ENCODE data around the gene UBA1.

The UBA1 gene

DNA sequence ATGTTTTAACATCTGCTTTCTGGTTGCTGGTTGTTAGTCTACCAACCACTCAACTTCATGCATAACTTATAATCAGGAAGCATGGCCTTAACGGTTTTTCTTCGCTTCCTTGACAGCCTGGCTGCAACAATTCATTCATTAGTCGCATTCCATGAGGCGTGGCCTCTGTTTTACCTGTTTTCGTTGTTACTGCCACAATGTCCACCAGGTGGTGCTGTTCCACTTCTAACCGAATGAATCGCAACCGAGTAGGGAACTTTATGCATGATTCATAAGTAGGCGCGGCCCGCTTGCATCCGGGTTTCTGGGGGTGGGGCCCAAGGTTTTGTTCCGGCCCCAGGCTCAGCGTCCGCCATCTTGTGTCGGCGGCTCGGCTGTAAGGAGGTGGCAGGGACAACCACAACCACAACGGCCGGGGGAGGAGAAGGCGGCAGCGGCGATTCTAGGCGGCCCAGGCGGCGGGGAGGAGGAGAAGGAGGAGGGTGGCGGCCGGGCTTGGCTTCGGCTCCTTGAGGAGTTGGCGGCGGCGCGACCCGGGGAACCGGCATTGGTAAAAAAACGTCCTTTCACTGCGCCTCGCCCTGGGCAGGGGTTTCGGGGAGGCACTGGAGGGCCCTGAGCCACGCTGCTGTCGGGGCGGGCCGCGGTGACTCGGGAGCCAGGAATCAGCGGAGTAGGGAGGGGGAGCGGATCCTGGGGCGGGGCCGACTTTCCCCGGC lies at the start of gene UBA1:
Gene UBA1, plus strand, starts transcription at position 355 of the 719 bp plus-strand sequence. CDS start 4,974 bp downstream, outside the sequence.
- Histone ChIP-seq H3K4me3 (peak within 1 kb of the TSS; percentile 57 to 78 (median 76)), H3K27ac (peak within 1 kb of the TSS; percentile 73 to 99 (median 96))

DNA sequence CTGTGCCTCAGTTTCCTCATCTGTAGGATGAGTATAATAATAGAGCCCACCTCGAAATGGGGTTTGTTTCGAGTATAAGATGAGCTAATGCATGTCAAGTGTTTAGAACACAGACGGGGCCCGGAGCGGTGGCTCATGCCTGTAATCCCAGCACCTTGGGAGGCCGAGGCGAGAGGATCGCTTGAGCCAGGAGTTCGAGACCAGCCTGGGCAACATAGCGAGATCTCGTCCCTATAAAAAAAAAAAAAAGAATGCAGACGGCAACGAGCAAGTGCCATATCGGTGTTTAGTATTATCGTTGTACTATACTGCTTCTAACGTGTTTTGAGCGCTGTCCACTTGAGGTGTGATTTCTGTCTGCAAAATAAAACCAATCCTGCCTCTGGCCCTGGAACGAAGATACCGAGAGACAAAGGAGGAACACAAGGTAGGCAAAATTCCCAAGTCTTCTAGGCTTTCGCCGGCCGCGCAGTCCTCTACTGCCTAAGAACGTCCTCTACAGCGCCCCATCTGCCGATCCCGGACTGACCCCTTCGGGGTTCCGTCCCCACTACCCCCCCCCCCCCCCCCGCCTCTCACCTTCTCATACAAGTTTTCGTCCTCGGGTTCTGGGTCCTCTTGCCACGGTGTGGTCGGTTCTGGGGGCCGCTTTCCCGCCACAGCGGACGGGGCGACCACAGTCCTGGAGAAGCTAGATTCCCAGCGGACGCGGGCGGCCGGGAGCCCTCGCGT lies 49.6 kb upstream of the UBA1 start:
- peak overlapping the region; percentile 46 to 68 (median 56) for H3K4me3 ChIP-seq
- H3K27ac ChIP-seq: peak overlapping the region; percentile 53 to 95 (median 90)

DNA sequence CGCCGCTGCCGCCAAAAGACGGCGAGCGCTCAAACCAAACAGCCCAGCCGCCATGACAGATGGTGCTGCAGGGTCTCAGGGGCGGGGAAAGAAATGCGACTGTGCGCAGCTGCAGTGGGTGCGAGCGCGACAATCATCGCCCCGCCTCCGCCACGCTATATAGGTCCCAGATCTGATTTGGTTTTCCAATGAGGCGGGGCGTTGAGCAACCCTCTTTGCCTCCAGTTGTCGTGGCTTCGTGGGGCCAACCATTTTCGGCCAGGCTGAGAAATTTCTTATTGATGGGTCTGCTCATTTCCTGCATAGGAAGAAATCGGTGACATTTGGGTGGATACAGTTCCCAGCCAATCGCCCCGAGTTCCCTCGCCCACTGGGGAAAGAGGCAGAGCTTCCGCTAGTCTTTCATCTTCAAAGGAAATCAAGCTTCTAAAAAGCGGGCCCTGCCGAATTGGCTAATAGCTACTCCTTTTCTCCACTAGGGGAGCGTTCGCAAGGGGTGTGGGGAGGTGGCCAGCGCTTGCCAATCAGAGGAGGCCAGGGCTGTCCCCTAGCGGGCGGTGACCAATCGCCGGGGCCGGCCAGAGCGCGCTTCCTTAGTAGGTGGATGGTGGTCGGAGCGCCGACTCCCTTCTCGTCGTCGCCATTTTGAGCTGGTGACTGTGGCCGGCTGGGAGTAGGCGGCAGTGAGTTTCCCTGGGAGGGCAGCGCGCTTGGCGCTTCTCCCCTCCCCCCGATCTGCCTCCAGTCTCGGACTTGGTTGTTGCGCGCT lies 48.8 kb upstream of the UBA1 start, which contains the start of the genes NDUFB11 and RBM10:
Gene NDUFB11, minus strand, starts transcription at position 77 of the 769 bp plus-strand sequence. Its CDS starts 23 bp downstream, at position 54.
Gene RBM10, plus strand, starts transcription at position 596 of the 769 bp plus-strand sequence. CDS start 2,261 bp downstream, outside the sequence.
- H3K4me3 ChIP-seq: peak within 1 kb of the TSS; percentile 46 to 68 (median 56)
- peak within 1 kb of the TSS; percentile 62 to 95 (median 90) for H3K27ac ChIP-seq

DNA sequence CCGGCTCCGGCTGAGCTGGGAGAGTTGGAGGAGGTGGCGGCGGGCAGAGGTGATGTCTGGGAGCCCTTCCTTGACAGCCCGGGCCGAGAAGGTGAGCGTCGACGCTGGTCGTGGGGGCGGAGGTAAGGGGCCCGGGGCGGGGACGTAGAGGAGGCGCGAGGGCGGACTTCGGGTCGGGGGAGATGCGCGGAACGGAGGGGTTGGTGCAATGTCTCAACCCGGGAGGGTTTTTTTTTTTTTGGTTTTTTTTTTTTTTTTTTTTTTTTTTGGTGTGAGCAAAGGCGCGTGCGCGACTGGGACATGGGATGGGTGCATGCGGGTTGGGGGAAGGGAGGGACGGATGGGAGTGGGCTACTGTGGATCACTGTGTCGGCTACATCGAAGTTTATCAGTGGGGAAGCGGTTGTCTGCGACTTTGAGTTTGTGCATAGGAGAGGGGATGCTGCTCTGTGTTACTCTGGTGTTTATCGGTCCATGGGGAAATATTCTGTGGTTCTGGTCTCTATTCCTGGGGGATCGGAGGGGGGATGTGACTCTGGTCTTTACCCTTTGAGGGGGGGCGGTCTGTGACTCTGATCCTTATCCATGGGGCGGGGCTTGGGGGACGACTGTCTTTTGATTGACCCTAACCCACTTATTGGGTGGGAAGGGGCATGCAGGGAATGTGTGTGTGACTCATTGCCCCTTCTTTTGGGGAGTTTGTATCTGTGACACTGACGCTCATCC lies 48.1 kb upstream of the UBA1 start:
- H3K27ac ChIP-seq: peak overlapping the region; percentile 62 to 95 (median 90)
- peak overlapping the region; percentile 46 to 68 (median 56) for H3K4me3 ChIP-seq

DNA sequence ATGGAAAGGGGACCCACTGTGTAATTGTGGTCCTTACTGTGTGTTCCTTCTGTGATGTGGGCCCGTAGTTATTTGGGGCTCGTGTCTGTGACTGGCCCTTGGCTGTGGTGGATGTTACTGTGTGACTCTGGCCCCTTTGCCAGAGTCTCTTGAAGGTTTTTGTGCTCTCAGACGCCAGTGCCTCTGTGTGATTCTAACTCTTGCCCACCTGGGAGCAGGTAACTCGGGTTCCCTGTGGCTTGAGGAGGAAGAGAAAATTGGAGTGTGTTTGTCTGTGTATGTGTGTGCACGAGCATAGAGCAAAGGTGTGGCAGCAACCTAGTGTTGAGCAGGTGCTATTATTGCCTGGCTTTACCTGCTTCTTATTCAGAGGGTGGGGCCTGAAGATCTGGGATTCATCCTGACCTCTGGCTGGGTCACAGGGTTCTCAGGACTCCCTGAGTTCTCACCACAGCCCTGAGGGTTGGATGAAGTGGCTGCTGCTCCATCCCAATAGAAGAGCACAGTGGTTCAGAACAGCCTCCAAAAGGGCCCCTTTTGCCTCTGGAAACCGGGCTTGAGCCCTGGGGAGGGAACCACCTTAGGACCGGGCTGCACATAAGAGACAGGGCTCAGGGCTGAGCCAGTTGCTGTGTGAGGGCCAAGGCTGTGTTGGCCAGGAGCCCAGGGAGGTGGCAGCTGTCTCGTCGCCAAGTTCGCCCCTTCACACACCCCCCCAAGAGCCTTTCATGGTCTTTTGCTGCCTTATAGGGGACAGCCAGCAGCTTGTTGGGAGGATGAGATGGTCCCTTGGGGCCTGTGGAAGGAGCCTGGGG lies 47.3 kb upstream of the UBA1 start:
- Histone ChIP-seq H3K4me3 (peak overlapping the region; percentile 46 to 68 (median 56)), H3K27ac (peak overlapping the region in 18 of 21 experiments; percentile 29 to 95 (median 91))

DNA sequence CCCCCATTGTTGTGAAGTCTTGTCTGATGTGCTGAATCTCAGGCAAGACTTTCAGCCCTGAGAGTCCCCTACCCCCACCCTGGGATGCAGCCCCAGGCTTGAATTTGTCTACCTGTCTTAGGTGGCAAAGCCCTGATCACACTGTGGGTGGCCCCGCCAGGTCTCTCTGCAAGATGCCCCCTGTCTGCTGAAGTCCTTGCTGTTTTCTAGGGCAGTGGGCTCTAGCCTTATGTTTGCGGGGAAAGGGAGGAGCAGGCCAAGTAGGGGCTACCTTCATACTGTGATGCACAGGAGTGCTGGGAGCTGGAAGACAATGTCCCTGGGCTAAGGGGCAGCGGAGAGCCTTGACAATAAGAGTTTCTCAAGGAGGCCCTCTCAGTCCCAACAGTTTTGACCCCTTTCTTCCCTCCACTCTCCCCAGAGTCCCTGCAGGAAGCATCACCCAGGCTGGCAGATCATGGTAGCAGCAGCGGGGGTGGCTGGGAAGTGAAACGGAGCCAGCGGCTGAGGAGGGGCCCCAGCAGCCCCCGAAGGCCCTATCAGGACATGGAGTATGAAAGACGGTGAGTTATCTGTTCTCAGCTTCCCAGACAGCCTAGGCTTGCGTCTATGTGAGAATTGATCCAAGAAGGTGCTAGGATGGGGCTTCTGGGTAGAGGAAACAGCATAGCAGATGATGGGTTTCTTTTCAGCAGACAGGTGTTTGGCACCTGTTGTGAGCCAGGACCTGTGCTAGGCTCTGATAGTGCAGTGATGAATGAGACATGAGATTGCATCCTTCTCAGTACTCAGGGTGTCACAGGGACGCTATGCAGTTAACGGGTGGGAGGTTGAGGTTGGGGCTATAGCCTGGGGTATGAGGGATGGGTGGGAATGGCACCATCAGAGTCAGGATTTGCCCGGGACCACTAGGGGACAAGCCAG lies 46.4 kb upstream of the UBA1 start:
- H3K27ac ChIP-seq: peak overlapping the region in 5 of 21 experiments; percentile 62 to 95 (median 91)

DNA sequence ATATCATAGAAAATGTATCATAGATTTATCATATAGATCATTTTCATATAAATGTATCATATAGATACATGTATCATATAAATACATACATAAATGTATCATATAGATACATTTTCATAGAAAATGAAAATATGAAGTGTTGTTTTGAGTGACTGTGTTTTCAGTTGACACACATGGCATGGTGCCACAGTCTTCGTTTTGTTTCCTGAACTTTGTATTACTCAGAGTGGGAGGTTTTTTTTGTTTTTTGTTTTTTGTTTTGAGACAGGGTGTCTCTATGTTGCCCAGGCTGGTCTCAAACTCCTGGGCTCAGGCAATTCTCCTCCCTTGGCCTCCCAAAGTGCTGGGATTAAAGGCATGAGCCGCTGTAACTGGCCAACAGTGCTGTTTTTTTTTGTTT lies 44.7 kb upstream of the UBA1 start:
- H3K27ac ChIP-seq: no peak overlapping the region
- H3K4me3 ChIP-seq: no peak overlapping the region

More for the DNA sequence above, 46.4 kb upstream of the UBA1 start:
- peak overlapping the region in 1 of 7 experiments; percentile 61 for H3K4me3 ChIP-seq

DNA sequence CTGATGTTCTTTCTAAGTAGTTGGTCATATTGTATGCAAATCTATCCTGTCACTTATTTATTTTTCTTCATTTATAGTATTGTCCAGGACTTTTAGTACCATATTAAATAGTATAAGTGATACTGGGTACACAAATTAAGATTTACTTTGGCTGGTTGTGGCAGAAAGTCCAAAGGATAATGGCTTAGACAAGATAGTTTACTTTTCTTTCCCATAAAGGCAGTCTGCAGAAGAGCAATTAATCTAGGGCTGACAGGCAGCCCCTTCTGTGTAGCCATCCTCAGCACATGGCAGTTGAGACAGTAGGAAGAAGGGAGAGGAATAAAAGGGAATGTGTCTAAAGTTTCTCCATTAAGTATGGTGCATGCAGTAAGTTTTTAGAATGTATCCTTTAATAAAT lies 42.2 kb upstream of the UBA1 start:
- Histone ChIP-seq H3K27ac (no peak overlapping the region), H3K4me3 (no peak overlapping the region)

DNA sequence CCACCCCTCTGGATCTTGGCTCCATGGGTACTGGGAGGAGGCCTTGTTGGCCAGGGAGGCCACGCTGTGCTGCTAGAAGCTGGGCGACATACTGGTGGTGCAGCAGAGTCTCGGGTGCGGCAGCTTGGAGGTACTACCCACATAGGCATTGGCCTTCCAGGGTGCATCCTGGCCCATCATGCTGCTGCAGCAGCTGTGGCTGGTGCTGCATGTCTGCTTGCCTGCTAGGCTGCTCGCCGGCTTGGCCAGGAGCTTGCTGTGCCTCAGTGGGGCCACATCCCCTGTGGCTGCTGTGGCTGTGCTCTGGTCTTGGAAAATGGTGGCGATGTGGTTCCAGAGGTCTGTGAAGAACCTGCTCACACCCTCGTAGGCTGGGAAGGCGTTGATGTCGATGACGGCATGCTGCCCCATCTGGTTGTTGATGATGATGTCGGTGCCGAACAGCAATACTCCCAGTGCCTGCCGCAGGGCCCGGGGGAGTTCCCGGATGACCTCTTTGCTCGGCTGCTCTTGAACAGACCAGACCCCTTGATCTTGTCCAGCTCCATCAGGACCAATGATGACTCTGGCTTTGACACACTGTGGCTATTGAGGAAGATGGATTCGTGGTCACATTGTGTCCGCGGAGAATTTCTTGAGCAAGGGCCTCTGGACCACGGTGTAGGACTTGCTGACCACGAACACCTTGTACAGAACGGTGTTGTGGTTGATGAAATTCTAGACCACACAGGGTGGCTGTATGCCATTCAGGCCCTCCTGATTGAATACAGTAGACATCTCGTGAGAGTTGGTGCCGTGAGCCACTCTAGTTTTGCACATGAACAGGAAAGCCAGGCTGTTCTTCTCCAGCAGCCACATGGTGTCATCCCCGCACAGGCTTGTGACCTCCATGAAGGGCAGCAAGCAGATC lies 36.8 kb upstream of the UBA1 start:
- no peak overlapping the region for H3K4me3 ChIP-seq
- H3K27ac ChIP-seq: no peak overlapping the region

DNA sequence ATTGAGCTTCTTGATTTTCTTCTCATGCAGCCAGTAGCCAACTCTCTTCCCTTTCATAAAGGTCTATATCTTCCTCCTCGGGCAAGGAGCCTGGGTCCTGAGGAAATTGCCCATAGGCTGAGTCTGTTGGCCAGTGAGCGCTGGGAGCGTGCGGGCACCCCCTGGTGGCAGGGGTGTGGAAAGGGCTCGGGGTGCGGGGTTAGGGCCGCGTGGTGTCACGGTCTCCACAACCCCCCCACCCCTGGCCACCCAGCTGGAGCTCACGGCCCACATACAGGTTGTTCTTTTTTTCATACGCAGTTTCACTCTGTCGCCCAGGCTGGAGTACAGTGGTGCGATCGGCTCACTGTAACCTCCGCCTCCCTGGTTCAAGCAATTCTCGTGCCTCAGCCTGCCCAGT lies 35.5 kb upstream of the UBA1 start:
- no peak overlapping the region for H3K27ac ChIP-seq

DNA sequence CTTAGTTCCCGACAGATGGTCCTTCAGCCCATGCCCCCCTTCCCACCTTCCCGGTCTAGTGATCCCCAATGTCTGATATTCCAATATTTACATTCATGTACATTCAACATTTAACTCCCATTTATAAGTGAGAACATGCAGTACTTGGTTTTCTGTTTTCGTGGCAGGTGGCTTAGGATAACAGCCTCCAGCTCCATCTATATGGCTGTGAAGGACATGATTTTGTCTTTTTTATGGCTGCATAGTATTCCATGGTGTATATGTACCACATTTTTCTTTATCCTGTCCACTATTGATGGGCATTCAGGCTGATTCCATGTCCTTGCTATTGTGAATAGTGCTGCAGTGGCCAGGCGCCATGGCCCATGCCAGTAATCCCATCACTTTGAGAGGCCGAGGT lies 34.8 kb upstream of the UBA1 start:
- no peak overlapping the region for H3K27ac ChIP-seq
- no peak overlapping the region for H3K4me3 ChIP-seq

More for the DNA sequence above, 35.5 kb upstream of the UBA1 start:
- no peak overlapping the region for H3K4me3 ChIP-seq

DNA sequence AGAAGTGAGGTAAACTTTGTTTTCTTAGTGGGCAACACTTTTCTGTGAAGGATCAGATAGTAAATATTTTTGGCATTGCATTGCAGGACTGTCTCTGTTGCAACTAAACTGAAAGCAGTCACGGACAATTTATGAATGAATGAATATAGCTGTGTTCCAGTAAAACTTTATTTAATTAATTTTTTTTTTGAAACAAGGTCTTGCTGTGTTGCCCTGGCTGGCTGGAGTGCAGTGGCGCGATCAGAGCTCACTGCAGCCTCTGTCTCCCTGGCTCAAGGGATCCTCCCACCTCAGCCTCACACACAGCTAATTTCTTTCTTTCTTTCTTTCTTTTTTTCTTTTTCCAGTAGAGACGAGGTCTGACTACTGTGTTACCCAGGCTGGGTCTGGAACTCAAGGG lies 32.8 kb upstream of the UBA1 start:
- H3K4me3 ChIP-seq: no peak overlapping the region

DNA sequence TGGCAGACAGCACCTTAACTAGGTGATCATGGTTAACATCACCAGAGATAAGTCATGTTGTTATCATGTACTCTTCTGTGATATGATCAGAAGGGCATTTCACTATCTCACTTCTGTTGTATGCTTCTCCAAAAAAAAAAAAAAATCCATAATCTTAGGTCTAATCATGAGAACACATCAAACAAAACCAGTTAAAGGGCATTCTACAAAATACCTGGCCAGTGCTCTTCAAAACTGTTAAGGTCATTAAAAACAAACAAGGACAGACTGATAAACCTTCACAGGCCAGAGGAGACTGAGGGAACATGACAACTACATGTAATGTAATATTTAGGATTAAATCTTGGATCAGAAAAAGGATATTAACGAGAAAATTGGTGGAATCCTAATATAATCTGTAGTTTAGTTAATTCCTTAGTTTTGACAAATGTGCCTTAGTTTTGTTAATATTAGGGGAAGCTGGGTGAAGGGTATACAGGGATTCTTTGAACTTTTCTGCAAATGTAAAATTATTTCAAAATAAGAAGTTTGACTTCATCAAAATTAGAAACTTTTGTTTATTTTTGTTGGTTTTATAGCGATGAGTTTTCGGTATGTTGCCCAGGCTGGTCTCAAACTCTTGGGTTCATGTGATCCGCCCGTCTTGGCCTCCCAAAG lies 30.6 kb upstream of the UBA1 start:
- Histone ChIP-seq H3K4me3 (no peak overlapping the region), H3K27ac (no peak overlapping the region)

More for the DNA sequence above, 32.8 kb upstream of the UBA1 start:
- no peak overlapping the region for H3K27ac ChIP-seq

DNA sequence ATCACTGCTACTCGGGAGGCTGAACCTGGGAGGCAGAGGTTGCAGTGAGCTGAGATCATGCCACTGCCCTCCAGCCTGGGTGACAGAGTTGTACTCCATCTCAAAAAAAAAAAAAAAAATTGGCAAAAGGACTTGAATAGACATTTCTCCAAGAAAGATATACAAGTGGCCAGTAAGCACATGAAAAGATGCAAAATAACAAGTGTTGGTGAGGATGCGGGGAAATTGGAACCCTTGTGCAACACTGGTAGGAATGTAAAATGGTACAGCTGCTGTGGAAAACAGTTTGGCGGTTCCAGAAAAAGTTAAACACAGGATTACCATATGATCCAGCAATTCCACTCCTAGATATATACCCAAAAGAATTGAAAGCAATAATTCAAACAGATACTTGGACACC lies 29.2 kb upstream of the UBA1 start:
- Histone ChIP-seq H3K4me3 (no peak overlapping the region), H3K27ac (no peak overlapping the region)

DNA sequence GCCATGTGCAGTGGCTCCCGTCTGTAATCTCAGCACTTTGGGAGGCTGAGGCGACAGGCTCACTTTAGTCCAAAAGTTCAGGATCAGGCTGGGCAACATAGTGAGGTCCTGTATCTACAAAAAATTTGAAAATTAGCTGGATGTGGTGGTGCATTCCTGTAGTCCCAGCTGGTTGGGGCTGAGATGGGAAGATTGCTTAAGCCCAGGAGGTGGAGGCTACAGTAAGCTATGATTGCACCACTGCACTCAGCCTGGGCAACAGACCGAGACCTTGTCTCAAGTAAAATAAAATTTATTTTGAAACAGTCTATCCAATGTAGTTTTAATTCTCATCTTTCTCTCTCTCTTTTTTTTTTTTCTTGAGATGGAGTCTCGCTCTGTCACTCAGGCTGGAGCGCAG lies 27.5 kb upstream of the UBA1 start:
- Histone ChIP-seq H3K4me3 (no peak overlapping the region), H3K27ac (no peak overlapping the region)

DNA sequence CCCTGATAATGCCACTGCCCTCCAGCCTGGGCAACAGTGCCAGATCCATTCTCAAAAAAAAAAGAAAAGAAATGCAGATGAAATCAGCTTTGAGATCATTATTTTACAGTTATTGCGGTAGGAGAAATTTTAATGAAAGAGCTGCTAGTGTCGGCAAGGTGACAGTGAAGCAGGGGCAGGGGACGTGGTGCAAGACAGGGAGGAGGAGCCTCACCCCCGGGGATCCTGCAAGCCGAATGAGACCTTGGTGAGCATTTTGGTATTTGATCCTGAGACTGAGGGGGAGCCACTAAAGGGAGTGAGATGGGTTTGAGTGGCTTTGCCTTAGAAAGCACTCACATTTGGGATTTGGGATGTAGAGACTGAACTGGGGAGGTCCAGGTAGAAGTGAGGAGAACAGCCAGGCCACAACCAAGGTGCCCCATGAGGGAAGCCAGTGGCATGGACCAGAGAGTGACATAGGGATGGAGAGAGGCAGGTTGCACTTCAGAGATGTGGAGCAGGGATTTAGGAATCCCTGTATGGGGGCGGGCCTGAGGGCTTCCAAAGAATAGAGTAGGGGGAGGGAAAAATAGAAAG lies 25.0 kb upstream of the UBA1 start:
- Histone ChIP-seq H3K27ac (no peak overlapping the region), H3K4me3 (no peak overlapping the region)
